Activated gamma-delta T cell (primary cell): ENCODE results near the gene PPRC1.

Source experiments
- DNase-seq: peaks from one replicate; lab custom pipeline; 2025; lab: John Stamatoyannopoulos, UW
- total RNA-seq, 2 donors: gene quantifications; one replicate each; lab custom pipeline; 2026; lab: John Stamatoyannopoulos, UW

Gene PPRC1
- total RNA-seq = 40.0 to 53.9 reads per million in 2 donors

GRCh38 chr10:102132563-102133372, at the start of gene PPRC1:
Gene PPRC1, plus strand, starts transcription at chr10:102133040. Its CDS starts 29 bp downstream, at chr10:102133069.
- peak; percentile 74 for DNase-seq

- no peak for DNase-seq
Observed at GRCh38 chr10:102083541-102083940, 49.3 kb upstream of the PPRC1 start.

- DNase-seq = no peak
Observed at GRCh38 chr10:102085336-102085735, 47.5 kb upstream of the PPRC1 start.

GRCh38 chr10:102086196-102086595, 46.6 kb upstream of the PPRC1 start:
- DNase-seq = no peak

GRCh38 chr10:102090772-102091171, 42.1 kb upstream of the PPRC1 start:
- no peak for DNase-seq

- no peak for DNase-seq
Observed at GRCh38 chr10:102096449-102096848, 36.4 kb upstream of the PPRC1 start.

- DNase-seq = no peak
Observed at GRCh38 chr10:102101152-102101551, 31.7 kb upstream of the PPRC1 start.

GRCh38 chr10:102102421-102102820, 30.4 kb upstream of the PPRC1 start:
- no peak for DNase-seq

- no peak for DNase-seq
Observed at GRCh38 chr10:102106998-102107397, 25.8 kb upstream of the PPRC1 start.

- no peak for DNase-seq
Observed at GRCh38 chr10:102109166-102110116, 23.4 kb upstream of the PPRC1 start.

GRCh38 chr10:102111276-102111675, 21.6 kb upstream of the PPRC1 start:
- no peak for DNase-seq

GRCh38 chr10:102112210-102112817, 20.5 kb upstream of the PPRC1 start:
- no peak for DNase-seq

GRCh38 chr10:102113261-102113955, 19.4 kb upstream of the PPRC1 start:
- no peak for DNase-seq

GRCh38 chr10:102113956-102114857, 18.6 kb upstream of the PPRC1 start:
- no peak for DNase-seq

GRCh38 chr10:102114861-102115618, 17.8 kb upstream of the PPRC1 start:
- DNase-seq = peak; percentile 55

- no peak for DNase-seq
Observed at GRCh38 chr10:102115775-102116174, 17.1 kb upstream of the PPRC1 start.

- no peak for DNase-seq
Observed at GRCh38 chr10:102116656-102117055, 16.2 kb upstream of the PPRC1 start.

GRCh38 chr10:102117391-102118159, 15.3 kb upstream of the PPRC1 start:
- peak; percentile 22 for DNase-seq

GRCh38 chr10:102118867-102119266, 14.0 kb upstream of the PPRC1 start:
- no peak for DNase-seq
